K562 (cell line): Measurements from ENCODE around the gene EIF3M. TPM values are rescaled to one million over a fixed set of nuclear protein-coding genes. Genes with fewer than 3 reads are reported as not detected.
A peak's percentile ranks its signal among the peaks of the same experiment; 100 is the strongest.

Source experiments
- GATA2 ChIP-seq: sonication (generic); formaldehyde crosslinking; IDR thresholded peaks from 2 replicates; pipeline ENCODE4 v1.4.0; 2020; ENCODE audit warnings: mild to moderate bottlenecking, missing genetic modification reagents
- GTF2A2 ChIP-seq: IDR thresholded peaks from 2 replicates; pipeline ENCODE4 v1.6.1; 2016; ENCODE audit warnings: mild to moderate bottlenecking, missing genetic modification characterization, missing compliant biosample characterization
- JUNB ChIP-seq: fragments of 450-650 bp; formaldehyde crosslinking; conservative IDR thresholded peaks from 2 replicates; pipeline ENCODE4 v1.4.0; 2020; ENCODE audit warnings: mild to moderate bottlenecking
- RAD21 ChIP-seq, 2 experiments: fragments of 250-450 bp in 1 of 2; fragments of 450-650 bp in 1 of 2; sonication (Bioruptor Pico) in 1 of 2; formaldehyde crosslinking in 1 of 2; IDR thresholded peaks in 1 of 2; conservative IDR thresholded peaks in 1 of 2; 2 replicates each; pipeline versions ENCODE4 v1.4.0 to v1.8.0; 2020 to 2022; ENCODE audit warnings: mild to moderate bottlenecking in 2 of 2, moderate library complexity in 1 of 2
- REST ChIP-seq, 2 experiments: fragments of 450-650 bp; formaldehyde crosslinking in 1 of 2; IDR thresholded peaks; 2 replicates each; pipeline versions ENCODE4 v1.4.0 to v1.6.1; 2014 to 2020; ENCODE audit warnings: mild to moderate bottlenecking in 2 of 2, borderline replicate concordance in 1 of 2, low read depth in 1 of 2
- TOE1 ChIP-seq, 2 experiments: fragments of 450-650 bp in 1 of 2; sonication (generic) in 1 of 2; formaldehyde crosslinking in 1 of 2; IDR thresholded peaks; 2 replicates each; pipeline versions ENCODE4 v1.7.1 to v1.8.0; 2016 to 2022; ENCODE audit warnings: borderline replicate concordance in 2 of 2, mild to moderate bottlenecking in 2 of 2, antibody characterized with exemption in 1 of 2, inconsistent platforms in 1 of 2, low read depth in 1 of 2, missing genetic modification reagents in 1 of 2, moderate library complexity in 1 of 2
- ZNF561 ChIP-seq: fragments of 450-650 bp; formaldehyde crosslinking; conservative IDR thresholded peaks from 2 replicates; pipeline ENCODE4 v1.4.0; 2020; ENCODE audit warnings: mild to moderate bottlenecking, moderate library complexity
- polyA plus RNA-seq, 8 experiments: library from polyadenylated mRNA; depleted of rRNA in 4 of 8; stranded (reverse) in 5 of 8; unstranded in 3 of 8; fragments of >200 nt; fragmentation: Nextera tagmentation in 2 of 8; fragmentation: Illumina TruSeq in 1 of 8; extraction: Ambion mirVana in 2 of 8; extraction: Trizol in 1 of 8; gene quantifications; 2 replicates each; pipeline versions ENCODE4 v1.2.1 to v1.2.3, GENCODE V29; 2011 to 2014; ENCODE audit warnings: inconsistent platforms in 1 of 8, missing spikeins in 1 of 8
- total RNA-seq, 7 experiments: library from RNA; depleted of rRNA in 6 of 7; stranded (reverse); fragments of >200 nt in 6 of 7; fragmentation: Illumina TruSeq in 2 of 7; extraction: Trizol in 2 of 7; gene quantifications; 2 replicates each; pipeline versions ENCODE4 v1.2.1 to v1.2.3, GENCODE V29; 2011 to 2021; ENCODE audit warnings: low replicate concordance in 1 of 7
- TF ChIP-seq, protein P1 (sequence below): fragments of 450-650 bp; IDR thresholded peaks from 2 replicates; pipeline ENCODE4 v1.7.1; 2018; ENCODE audit warnings: mild to moderate bottlenecking, low read depth; ENCODE audit not compliant: partially characterized antibody

EIF3M gene
- total and polyA plus RNA-seq, 9 of the 15 experiments (the other 6 are each of a cell fraction or from before 2014, with no cell fraction given) = 602 to 2,015 (median 1,058) TPM

- peak; percentile 36; the same call in 1 of the 2 replicates for TF ChIP-seq REST (IDR thresholded peaks at IDR 0.05; ENCODE audit: borderline replicate concordance)
- no peak for TF ChIP-seq REST (CRISPR knock-in tag; IDR thresholded peaks at IDR 0.05; ENCODE audit: low read depth)
- TF ChIP-seq TOE1 (IDR thresholded peaks at IDR 0.05; ENCODE audit: borderline replicate concordance) = no peak
- no peak for TF ChIP-seq TOE1 (CRISPR knock-in tag; IDR thresholded peaks at IDR 0.05; ENCODE audit: borderline replicate concordance, low read depth)
- TF ChIP-seq ZNF561 (CRISPR knock-in tag) = no peak
- no peak for TF ChIP-seq GTF2A2
- TF ChIP-seq, protein P1, sequence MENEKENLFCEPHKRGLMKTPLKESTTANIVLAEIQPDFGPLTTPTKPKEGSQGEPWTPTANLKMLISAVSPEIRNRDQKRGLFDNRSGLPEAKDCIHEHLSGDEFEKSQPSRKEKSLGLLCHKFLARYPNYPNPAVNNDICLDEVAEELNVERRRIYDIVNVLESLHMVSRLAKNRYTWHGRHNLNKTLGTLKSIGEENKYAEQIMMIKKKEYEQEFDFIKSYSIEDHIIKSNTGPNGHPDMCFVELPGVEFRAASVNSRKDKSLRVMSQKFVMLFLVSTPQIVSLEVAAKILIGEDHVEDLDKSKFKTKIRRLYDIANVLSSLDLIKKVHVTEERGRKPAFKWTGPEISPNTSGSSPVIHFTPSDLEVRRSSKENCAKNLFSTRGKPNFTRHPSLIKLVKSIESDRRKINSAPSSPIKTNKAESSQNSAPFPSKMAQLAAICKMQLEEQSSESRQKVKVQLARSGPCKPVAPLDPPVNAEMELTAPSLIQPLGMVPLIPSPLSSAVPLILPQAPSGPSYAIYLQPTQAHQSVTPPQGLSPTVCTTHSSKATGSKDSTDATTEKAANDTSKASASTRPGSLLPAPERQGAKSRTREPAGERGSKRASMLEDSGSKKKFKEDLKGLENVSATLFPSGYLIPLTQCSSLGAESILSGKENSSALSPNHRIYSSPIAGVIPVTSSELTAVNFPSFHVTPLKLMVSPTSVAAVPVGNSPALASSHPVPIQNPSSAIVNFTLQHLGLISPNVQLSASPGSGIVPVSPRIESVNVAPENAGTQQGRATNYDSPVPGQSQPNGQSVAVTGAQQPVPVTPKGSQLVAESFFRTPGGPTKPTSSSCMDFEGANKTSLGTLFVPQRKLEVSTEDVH = no peak
- TF ChIP-seq GATA2 (CRISPR knock-in tag) = no peak
- TF ChIP-seq RAD21 (CRISPR knock-in tag; conservative IDR thresholded peaks at IDR 0.05 in 1 of 2, IDR thresholded peaks at IDR 0.05 in 1 of 2) = peak; percentile 52 to 66
- no peak for TF ChIP-seq JUNB (CRISPR knock-in tag)
These were observed 31.8 kb downstream of the EIF3M start (continued) for GRCh38 chr11:32615422-32615821.
